Sigmoid colon (tissue), 7 donors: ENCODE results near the gene ZBTB33. TPM values are rescaled to one million over a fixed set of nuclear protein-coding genes. Genes with fewer than 3 reads are reported as not detected.
A peak's percentile ranks its signal among the peaks of the same experiment; 100 is the strongest.

Experiments used
- DNase-seq: peaks from one replicate; pipeline ENCODE4 v3.0.0-alpha.2; 2019
- H3K27ac ChIP-seq, 4 donors: fragments of 200-600 bp; sonication (generic); one replicate each; pipeline ENCODE4 v1.5.1; 2016 to 2019; ENCODE audit warnings: mild to moderate bottlenecking in 1 of 4
- H3K27me3 ChIP-seq, 3 donors: fragments of 200-600 bp; sonication (generic); one replicate each; pipeline ENCODE4 v1.5.1; 2019; ENCODE audit warnings: mild to moderate bottlenecking in 1 of 3
- H3K36me3 ChIP-seq, 4 donors: fragments of 200-600 bp; sonication (generic); one replicate each; pipeline ENCODE4 v1.5.1; 2016 to 2019
- H3K4me1 ChIP-seq, 4 donors: fragments of 200-600 bp; sonication (generic); one replicate each; pipeline ENCODE4 v1.5.1; 2017 to 2019
- H3K4me3 ChIP-seq, 4 donors: fragments of 200-600 bp; sonication (generic); one replicate each; pipeline ENCODE4 v1.5.1; 2017 to 2019; ENCODE audit warnings: mild to moderate bottlenecking in 2 of 4, moderate library complexity in 1 of 4
- H3K9me3 ChIP-seq, 4 donors: fragments of 200-600 bp in 3 of 4; sonication (generic) in 3 of 4; one replicate each; pipeline versions ENCODE4 v1.5.1 to v1.6.1; 2013 to 2019
- EP300 ChIP-seq, 4 donors: sonication (generic); formaldehyde crosslinking; IDR thresholded peaks; one replicate each; pipeline ENCODE4 v1.6.1; 2017; ENCODE audit warnings: antibody characterized with exemption in 4 of 4
- POLR2A ChIP-seq, 2 donors: fragments of 450-650 bp; IDR thresholded peaks; one replicate each; pipeline ENCODE4 v1.6.1; 2016; ENCODE audit warnings: antibody characterized with exemption in 2 of 2, mild to moderate bottlenecking in 2 of 2, moderate library complexity in 2 of 2
- POLR2AphosphoS5 ChIP-seq, 4 donors: sonication (generic); formaldehyde crosslinking; IDR thresholded peaks; one replicate each; pipeline ENCODE4 v1.6.1; 2017; ENCODE audit warnings: antibody characterized with exemption in 4 of 4
- WGBS, 2 donors: extraction: QIAGEN DNeasy Blood & Tissue Kit; methylation state at CpG; one replicate each; pipeline ENCODE4 v1.1.7; 2013; 5-methylcytosine and 5-hydroxymethylcytosine counted together
- intact Hi-C: fragments of 100-400 bp; cut with DNase I; formaldehyde crosslinking; loops from one replicate; pipeline ENCODE4 v1.15.1; 2023
- polyA plus RNA-seq, 3 donors: library from polyadenylated mRNA; stranded (reverse); fragments of 200-250 nt; gene quantifications; one replicate each; pipeline ENCODE4 v1.2.3, GENCODE V29; 2013
- total RNA-seq, 4 donors: library from RNA; depleted of rRNA; stranded (reverse); fragments of >200 nt; gene quantifications; one replicate each; pipeline ENCODE4 v1.1.0, GENCODE V29; 2016
- TF ChIP-seq, protein P1 (sequence below), 4 experiments: fragments of 450-650 bp in 3 of 4; fragments of 200-600 bp in 1 of 4; IDR thresholded peaks; one replicate each; pipeline ENCODE4 v1.5.1; 2016 to 2019; ENCODE audit warnings: antibody characterized with exemption in 4 of 4, mild to moderate bottlenecking in 3 of 4, moderate library complexity in 2 of 4
- donor health status: healthy with polysubstance abuse.
- donor health status: Bipolar disorder and iron deficiency.
- donor health status: healthy.

Gene ZBTB33
- total and polyA plus RNA-seq, 7 donors = 4.2 to 13.2 (median 5.8) TPM

DNA sequence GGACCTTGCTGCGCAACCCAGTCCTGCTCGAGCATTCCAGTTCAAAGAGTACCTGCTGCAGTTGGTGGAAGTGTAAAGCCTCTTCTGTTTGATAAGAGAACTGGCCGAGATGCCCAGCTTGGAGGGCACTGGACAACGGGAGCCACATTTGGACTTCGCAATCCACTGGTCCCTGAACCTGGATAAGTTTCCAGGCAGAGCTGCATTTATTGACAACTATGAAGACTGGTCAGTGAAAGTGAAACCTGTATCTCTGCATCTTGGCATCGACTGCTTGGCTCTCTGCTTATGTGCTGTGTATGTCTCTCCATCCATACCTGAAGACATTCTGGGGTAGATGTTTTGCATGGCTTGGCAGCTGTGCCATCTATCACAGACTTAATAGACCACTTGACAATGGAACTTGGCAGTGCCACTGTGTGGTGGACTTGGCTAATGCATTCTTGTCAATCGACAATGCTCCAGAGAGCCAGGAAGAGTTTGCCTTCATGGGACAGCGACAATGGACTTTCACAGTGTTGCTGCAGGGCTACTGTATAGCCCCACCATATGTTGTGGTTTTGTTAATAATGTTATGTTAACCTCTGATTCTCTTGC is 43.5 kb upstream of the ZBTB33 start:
- intact Hi-C loops = no loop called here
- H3K27me3 ChIP-seq = no peaks in the 10 kb centered on the region
- DNase-seq = no peak
- WGBS, 2 donors = 92 to 94% methylated on average over 8 of the region's 8 CpGs
- no peak overlapping the region for H3K4me3 ChIP-seq
- no peak overlapping the region for H3K27ac ChIP-seq
- no peaks in the 10 kb centered on the region for H3K4me1 ChIP-seq
- H3K9me3 ChIP-seq = no peaks in the 10 kb centered on the region
- TF ChIP-seq EP300 (IDR thresholded peaks at IDR 0.05) (no peak), POLR2A (IDR thresholded peaks at IDR 0.05) (no peak), POLR2AphosphoS5 (IDR thresholded peaks at IDR 0.05) (no peak)
- TF ChIP-seq, protein P1, sequence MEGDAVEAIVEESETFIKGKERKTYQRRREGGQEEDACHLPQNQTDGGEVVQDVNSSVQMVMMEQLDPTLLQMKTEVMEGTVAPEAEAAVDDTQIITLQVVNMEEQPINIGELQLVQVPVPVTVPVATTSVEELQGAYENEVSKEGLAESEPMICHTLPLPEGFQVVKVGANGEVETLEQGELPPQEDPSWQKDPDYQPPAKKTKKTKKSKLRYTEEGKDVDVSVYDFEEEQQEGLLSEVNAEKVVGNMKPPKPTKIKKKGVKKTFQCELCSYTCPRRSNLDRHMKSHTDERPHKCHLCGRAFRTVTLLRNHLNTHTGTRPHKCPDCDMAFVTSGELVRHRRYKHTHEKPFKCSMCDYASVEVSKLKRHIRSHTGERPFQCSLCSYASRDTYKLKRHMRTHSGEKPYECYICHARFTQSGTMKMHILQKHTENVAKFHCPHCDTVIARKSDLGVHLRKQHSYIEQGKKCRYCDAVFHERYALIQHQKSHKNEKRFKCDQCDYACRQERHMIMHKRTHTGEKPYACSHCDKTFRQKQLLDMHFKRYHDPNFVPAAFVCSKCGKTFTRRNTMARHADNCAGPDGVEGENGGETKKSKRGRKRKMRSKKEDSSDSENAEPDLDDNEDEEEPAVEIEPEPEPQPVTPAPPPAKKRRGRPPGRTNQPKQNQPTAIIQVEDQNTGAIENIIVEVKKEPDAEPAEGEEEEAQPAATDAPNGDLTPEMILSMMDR (IDR thresholded peaks at IDR 0.05) = no peak
- no peaks in the 10 kb centered on the region for H3K36me3 ChIP-seq

DNA sequence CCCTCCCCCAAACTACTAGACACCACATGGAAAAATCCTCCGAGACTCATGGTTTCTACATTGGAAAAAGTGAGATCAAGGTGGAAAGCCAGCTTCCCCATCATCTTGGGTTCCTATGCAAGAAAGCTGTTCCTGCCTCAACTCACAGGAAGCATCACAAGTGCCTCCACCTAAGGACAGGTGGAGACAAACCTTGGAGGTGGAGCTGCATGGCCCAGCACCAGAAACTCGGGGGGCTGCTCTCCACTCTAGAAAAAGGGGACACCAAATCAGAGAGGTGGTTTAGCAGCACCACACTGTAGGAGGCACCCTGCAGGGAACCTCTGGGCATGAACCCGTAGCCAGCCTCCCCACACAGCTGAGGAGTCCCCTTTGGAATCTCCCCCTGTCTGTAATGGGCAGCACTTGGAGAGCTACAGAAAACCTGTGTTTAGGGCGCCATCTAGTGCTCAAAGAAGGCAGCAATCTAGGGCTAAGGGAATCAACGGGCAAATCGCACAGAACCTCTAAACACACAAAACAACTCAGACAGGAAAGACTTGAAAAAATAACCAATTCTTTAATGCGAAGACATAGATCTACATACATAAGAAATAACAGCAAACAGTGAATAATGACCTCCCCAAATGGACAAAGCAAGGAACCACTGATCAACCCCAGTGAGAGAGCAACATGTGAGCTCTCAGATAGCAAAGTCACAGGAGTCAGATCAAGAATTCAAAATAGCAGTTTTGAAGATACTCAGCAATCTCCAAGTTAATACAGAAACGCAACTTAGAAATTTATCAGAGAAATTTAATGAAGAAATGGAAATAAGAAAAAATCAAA is 37.0 kb upstream of the ZBTB33 start:
- WGBS, 2 donors = 26 to 28% methylated on average over 8 of the region's 8 CpGs
- no peak for DNase-seq
- no peak overlapping the region for H3K4me3 ChIP-seq
- H3K4me1 ChIP-seq = no peaks in the 10 kb centered on the region
- H3K27me3 ChIP-seq = no peaks in the 10 kb centered on the region
- H3K9me3 ChIP-seq = no peaks in the 10 kb centered on the region
- intact Hi-C loops = loop anchor here (10.0 kb wide), 1 partner anchor 179 kb away; no protein-coding TSS in a partner anchor
- no peak for TF ChIP-seq POLR2AphosphoS5 (IDR thresholded peaks at IDR 0.05)
- TF ChIP-seq, protein P1 (IDR thresholded peaks at IDR 0.05) = peak; percentile 31 to 63 (median 36)
- H3K36me3 ChIP-seq = no peaks in the 10 kb centered on the region
- no peak overlapping the region for H3K27ac ChIP-seq

DNA sequence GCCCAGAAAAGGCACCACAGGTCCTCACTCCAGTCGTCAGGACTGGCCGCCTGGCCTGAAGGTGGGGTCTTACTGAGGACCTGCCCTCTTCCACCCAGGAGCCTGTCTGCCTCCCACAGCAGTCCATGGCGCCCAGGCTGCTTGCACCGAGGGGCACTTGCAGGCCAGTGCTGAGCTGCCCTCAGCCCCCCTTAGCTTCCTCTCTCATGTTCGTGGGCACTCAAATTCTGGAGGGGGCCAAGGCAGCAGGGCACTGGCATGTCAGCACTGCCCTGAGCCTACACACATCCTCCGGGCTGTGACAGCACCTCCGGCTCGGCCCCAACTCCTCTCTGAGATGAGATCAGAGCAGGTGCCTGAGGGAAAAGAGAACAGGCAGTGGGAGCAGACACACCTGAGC is 27.2 kb upstream of the ZBTB33 start:
- TF ChIP-seq, protein P1 (IDR thresholded peaks at IDR 0.05) = no peak
- no peak for TF ChIP-seq POLR2AphosphoS5 (IDR thresholded peaks at IDR 0.05)
- no peak for TF ChIP-seq EP300 (IDR thresholded peaks at IDR 0.05)
- TF ChIP-seq POLR2A (IDR thresholded peaks at IDR 0.05) = no peak
- Histone ChIP-seq H3K27ac (no peak overlapping the region), H3K4me3 (no peak overlapping the region), H3K9me3 (no peaks in the 10 kb centered on the region), H3K36me3 (no peaks in the 10 kb centered on the region), H3K4me1 (no peaks in the 10 kb centered on the region), H3K27me3 (no peaks in the 10 kb centered on the region)
- 82 to 98% methylated on average over 8 of the region's 8 CpGs for WGBS, 2 donors
- no peak for DNase-seq
- intact Hi-C loops = no loop called here

DNA sequence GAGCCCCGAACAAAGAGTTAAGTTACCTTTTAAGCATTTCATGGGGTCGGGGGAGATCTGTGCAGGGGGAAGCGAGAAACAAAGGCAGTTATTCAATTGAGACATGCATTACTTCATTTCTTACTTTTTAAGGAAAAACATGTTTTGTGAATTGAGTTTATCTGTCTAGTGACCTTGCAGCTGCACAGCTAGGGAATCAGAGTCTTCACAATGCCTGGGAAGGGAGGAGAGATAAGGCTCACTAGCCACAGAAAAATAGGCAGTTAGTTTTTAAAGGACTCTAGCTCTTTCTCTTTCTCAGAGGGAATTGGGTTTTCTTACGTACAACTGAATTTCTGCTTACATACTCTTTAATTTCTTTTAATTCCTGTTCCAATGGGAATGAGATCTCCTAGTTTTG is 26.2 kb upstream of the ZBTB33 start:
- intact Hi-C loops = no loop called here
- no peak for DNase-seq
- Histone ChIP-seq H3K36me3 (no peaks in the 10 kb centered on the region), H3K27ac (no peak overlapping the region), H3K4me1 (no peaks in the 10 kb centered on the region), H3K9me3 (no peaks in the 10 kb centered on the region), H3K27me3 (no peaks in the 10 kb centered on the region), H3K4me3 (no peak overlapping the region)
- 96 to 98% methylated on average over 4 of the region's 4 CpGs for WGBS, 2 donors
- TF ChIP-seq POLR2A (IDR thresholded peaks at IDR 0.05) = no peak
- no peak for TF ChIP-seq EP300 (IDR thresholded peaks at IDR 0.05)
- no peak for TF ChIP-seq POLR2AphosphoS5 (IDR thresholded peaks at IDR 0.05)
- TF ChIP-seq, protein P1 (IDR thresholded peaks at IDR 0.05) = no peak
